HG02970 (cell line): Measurements from ENCODE around the gene UBE2O.

Experiments
- ATAC-seq: cut with Tn5 transposase; IDR thresholded peaks from one replicate; pipeline ENCODE4 v1.9.1; 2021; ENCODE audit warnings: mild to moderate bottlenecking, moderate library complexity, moderate number of reproducible peaks; ENCODE audit not compliant: unreplicated experiment, low FRiP score

The UBE2O gene

DNA sequence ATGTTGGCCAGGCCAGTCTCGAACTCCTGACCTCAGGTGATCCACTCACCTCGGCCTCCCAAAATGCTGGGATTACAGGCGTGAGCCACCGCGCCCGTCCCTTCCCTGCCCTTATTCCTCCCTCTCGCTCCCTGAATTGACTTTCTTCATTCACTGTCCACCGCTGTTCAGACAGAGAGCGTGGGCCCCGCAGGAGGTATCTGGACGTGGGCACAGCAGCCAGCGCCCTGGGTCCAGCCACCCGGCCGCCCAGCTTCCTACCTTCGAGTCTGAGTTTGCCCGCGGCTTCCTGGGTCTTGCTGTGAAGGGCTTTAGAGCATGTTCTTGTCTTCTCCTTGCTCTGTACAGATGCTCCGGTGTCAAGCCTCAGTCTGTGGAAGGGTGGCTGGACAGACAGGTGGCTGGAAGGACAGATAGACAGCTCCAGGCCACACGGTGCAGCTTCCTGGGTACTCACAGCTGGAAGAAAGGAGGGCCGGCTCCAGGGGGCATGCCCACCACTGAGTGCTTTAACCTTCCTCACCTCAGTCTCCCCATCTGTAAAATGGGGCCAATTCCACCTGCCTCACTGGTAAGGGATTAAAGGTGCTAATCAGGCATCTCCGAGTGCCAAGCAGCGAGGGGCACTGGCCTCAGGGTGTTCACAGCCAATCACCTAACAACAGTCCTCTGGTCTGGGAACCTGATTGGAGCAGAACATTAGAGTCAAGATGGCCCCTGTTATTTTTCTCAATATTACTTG lies 34.7 kb upstream of the UBE2O start:
- no peak for ATAC-seq

GRCh38 chr17:76485569-76485968 lies 32.6 kb upstream of the UBE2O start:
- ATAC-seq: no peak

GRCh38 chr17:76484228-76484725 lies 31.3 kb upstream of the UBE2O start:
- no peak for ATAC-seq

DNA sequence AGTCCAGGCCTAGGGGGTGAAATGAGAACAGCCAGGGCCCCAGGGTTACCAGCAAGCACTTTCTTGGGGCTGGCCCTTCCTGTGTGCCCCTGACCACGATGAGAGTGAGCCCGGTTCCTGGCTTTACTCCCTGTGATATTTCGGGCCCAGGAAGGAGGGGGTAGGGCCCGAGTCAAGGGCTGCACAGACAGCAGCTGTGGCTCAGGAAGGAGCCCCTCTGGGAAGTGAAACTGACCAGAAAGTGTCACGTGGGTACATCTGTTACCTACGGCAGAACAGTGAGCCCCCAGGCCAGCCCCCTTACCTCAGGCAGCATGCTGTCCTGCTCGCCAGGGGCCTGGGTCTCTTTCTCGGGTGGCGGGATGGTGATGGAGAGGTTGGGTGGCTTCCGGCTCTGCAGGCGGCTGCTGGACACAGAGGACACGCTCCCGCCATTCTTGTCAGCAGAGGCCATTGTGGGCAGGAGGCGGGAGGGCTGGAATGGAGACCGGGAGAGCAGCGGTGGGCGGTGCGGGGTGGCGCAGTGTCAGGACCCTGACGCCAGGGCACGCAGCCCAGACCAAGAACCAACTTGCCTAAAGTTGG lies 28.2 kb upstream of the UBE2O start:
- peak; percentile 57 for ATAC-seq

- ATAC-seq: peak; percentile 1
Observed at GRCh38 chr17:76480632-76481031, 27.7 kb upstream of the UBE2O start.

GRCh38 chr17:76479515-76480060 lies 26.6 kb upstream of the UBE2O start:
- no peak for ATAC-seq

DNA sequence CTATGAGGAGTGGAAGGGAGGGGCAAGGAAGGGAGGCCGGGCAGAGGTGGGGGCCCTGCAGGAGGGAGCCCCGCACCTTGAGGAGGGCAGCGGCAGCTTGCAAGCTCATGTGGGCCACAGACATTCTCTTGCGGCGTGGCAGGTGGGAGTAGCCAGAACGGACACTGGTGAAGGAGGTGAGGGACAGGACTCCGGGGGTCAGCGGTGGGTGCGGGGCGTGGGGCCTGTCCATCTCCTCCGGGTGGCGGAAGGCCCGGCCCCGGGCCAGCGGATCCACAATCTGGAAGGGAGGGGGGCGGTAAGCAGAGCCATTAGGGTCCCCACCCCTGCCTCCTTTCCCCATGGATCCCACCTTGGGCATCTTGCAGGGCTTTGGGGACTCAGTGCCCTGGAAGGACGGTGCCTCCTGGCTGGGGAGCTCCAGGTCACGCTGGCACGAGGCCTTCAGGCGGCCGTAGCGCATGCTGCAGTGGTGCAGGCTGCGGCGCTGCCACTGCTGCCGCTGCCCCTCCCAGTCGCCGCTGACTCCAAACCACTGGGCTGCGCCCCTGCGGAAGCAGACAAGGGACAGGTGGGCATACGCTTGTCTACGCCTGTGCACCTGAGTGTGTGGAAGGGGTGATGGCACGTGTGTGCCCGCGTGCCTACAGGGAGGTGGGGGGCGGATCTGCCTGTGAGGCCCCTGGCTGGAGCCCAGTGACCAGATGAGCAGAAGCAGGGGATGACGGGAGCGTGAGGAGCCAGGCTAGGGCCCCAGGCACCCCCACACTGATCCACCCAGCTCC lies 26.0 kb upstream of the UBE2O start:
- ATAC-seq: no peak

DNA sequence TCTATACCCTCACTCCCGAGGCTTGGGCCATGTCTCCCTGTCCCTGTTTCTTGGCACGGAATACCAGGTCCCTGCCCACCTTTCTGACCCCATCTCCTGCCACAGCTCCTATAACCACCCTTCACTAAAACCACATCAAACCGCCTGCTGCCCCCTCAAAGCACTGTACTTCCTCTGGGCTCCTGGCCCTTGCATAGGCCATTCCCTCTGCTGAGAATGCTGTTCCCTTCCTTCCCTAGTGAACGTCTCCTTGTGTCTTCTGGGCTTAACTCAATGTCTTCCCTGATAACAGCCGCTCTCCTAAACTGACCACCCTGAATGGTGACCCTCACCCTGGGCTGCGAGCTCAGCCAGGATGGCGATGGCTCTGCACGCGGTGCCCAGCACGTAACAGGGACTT lies 25.1 kb upstream of the UBE2O start:
- no peak for ATAC-seq

DNA sequence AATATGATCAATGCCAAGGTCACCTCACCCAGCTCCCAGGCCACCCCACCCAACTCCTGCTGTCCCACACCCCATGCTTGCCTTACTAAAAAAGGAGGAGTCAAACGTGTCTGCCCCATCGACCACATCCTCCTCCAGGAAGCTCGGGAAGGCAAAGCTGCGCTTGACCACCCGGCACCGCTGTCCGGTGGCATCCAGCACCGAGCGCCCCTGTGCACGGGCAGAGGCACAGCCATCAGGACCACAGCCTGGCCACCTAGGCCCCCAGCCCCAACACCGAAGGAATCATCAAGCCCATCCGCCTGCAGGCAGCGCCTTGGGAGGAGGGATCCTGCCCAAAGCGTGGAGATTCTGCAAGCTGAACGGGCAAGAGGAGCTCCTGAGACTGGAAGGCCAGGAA lies 24.6 kb upstream of the UBE2O start:
- ATAC-seq: no peak

- ATAC-seq: no peak
Observed at GRCh38 chr17:76476736-76477135, 23.8 kb upstream of the UBE2O start.

- ATAC-seq: no peak
Observed at GRCh38 chr17:76475302-76475701, 22.4 kb upstream of the UBE2O start.

GRCh38 chr17:76474894-76475293 lies 21.9 kb upstream of the UBE2O start:
- ATAC-seq: no peak

DNA sequence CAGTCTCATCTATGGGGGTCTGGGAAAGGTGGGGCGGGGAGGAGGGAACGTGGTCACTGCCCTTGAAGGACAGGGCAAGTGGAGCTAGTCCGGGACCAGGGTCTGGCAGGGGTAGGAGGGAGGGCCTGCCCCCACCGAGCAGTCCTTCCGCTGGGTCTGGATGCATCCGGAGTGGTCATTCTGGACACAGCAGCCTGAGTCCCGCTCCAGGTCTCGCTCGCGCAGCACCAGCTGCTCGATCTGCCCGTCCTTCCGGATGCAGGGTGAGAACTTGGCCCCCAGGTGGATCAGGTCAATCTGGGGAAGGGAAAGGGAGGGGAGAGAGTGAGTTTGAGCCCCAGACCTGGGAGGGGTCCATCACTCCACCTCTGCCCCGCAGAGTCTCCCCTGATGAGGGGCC lies 21.3 kb upstream of the UBE2O start:
- no peak for ATAC-seq

DNA sequence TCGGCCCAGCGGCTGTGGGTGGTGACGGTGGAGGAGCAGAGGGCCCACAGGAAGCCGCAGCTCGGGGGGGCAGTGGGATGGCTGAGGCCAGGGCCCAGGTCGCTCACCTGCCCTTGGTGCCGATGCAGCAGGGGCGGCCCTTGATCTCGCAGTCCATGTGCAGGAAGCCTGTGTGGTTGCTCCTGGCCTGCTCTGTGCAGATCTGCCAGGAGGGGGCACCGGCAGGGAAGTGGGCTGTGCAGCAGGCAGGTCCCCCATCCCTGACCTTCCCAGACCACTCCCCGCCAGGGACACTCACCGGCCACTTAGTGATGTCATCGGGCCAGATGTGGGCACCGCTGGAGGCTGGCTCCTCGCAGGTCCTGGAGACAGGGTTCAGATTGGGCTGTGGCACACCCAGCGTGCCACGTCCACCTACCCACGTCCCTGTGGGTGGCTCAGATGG lies 20.6 kb upstream of the UBE2O start:
- no peak for ATAC-seq

GRCh38 chr17:76472726-76473125 lies 19.8 kb upstream of the UBE2O start:
- ATAC-seq: no peak

DNA sequence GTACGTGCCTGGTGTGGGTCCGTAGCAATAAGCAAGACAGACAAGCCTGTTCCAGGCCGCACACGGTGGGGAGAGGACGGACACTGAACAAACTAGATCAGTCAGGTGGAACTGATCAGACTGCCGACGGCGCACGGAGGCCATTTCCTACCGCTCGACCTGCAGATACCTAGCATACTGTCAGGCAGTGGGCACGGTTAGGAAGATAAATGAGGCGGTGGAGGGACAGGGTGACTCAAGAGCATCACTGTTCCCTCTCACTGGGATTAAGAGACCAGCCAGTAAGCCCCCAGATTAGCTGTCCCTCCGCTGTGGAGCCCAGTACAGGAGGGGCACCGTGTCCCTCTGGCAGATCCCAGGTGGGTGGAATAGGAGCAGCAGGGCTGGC lies 19.3 kb upstream of the UBE2O start:
- no peak for ATAC-seq

DNA sequence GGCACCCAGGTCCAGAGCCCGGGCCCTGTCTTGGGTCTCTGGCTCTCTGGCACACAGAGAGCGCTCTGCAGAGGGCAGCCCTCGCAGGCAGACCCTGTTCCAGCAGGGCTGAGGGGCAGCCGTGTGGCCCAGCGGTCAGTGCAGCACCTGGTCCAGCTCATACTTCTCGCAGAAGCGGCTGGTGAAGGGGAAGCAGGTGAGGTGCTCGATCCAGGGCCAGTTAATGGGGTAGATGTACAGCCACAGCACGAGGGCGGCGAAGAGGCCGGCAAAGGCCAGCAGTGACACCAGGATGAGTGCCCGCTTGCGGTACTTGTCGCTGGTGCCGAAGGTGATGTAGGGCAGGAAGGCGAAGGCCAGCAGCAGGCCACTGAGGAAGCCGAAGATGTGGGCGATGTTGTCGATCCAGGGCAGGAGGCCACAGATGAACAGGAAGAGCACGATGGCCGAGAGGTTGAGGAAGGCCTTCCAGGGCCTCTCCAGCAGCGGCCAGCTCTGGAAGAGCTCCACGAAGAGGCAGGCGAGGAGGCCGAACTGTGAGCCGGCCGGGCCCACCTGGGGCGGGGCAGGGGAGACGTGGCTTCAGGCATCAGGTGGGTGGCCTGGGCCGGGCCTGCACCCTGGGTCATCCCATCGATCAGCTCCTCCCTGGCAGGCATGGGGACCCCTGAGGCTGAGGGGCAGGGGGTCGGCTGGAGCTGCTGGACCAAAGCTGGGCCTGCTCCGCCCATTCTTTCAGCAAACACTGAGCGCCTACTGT lies 18.7 kb upstream of the UBE2O start:
- no peak for ATAC-seq

DNA sequence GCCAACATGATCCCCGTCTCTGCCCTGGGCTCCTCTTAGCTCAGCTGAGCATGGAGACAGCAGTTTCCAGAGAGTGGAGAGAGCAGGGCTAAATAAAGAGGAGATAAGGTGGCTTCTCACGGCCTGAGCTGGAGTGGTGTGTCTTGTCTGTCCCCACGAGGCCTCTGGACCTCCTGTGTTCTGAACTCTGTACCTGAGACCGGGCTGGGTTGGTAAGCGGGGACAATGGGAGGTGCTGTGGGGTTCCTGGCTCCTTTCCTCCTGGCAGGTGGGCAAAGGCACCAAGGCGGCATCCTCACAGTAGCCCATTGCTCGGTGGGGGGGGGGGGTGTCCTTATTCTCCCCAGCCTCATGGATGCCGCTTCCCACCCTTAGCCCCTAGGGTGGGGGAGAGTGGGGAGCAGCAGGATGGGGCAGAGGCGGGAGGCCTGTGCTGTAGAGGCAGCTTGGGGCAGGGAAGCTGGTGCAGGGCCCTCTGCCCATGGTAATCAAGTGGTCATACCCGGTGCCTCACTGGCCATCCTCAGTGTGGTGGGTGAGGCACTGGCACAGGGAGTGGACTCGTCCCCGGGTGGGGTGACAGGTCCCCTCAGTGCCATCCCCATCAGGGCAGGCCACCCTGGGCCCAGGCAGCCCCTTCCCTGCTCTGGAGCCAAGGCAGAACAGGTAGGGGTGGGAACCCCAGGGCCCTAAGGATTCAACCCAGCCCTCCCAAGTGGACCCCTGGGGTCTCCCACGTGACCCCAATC lies 17.2 kb upstream of the UBE2O start:
- ATAC-seq: no peak

DNA sequence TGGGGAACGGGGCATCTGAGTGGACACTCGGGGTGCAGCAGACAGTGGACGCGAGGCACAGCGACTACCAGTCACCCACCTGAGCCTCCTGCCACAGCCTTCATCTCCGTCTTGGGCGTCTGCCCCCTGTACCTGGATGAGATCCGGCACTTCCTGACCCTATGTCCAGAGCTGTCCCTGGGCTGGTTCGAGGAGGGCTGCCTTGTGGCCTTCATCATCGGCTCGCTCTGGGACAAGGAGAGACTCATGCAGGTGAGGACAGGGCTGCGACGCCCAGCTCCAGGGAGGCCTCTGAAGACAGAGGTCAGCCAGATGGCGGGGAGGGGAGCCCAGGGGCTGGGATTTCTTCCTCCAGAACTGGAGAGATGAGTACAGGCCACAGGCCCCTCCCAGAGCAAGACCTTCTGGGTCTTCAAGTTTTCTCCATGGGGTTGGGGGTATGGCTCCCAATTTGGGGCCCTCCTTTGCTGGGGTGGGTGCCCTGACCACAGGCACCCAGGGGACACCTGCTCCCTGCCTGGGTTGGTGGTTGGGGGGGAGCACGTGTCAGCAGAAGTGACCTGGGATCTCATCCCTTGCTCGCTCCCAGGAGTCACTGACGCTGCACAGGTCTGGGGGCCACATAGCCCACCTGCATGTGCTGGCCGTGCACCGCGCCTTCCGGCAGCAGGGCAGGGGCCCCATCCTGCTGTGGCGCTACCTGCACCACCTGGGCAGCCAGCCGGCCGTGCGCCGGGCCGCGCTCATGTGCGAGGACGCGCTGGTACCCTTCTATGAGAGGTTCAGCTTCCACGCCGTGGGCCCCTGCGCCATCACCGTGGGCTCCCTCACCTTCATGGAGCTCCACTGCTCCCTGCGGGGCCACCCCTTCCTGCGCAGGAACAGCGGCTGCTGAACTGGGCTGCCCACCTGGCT lies 16.4 kb upstream of the UBE2O start:
- no peak for ATAC-seq
